GM18858 (cell line): ENCODE measurements around the gene TBC1D12.

Experiments used
- ATAC-seq: cut with Tn5 transposase; IDR thresholded peaks from one replicate; pipeline ENCODE4 v1.9.1; 2021; ENCODE audit not compliant: unreplicated experiment

TBC1D12 gene

GRCh38 chr10:94405406-94405805, 3.1 kb downstream of the TBC1D12 start:
- ATAC-seq, result no peak

DNA sequence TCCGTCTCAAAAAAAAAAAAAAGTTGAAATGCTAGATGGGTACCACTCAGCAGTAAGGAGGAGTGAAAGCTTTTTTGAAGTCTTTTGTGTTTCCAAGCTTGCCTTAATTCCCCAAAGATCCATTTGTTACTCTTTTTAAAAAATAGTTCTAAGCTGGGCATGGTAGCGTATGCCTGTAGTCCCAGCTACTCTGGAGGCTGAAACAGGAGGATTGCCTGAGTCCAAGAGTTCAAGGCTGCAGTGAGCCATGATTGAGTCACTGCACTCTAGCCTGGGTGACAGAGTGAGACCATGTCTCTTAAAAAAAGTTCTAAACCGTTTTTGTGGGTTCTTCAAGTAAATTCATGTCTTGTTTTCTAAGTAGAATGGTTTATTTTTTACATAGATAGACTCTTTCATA, 5.3 kb downstream of the TBC1D12 start:
- no peak for ATAC-seq

DNA sequence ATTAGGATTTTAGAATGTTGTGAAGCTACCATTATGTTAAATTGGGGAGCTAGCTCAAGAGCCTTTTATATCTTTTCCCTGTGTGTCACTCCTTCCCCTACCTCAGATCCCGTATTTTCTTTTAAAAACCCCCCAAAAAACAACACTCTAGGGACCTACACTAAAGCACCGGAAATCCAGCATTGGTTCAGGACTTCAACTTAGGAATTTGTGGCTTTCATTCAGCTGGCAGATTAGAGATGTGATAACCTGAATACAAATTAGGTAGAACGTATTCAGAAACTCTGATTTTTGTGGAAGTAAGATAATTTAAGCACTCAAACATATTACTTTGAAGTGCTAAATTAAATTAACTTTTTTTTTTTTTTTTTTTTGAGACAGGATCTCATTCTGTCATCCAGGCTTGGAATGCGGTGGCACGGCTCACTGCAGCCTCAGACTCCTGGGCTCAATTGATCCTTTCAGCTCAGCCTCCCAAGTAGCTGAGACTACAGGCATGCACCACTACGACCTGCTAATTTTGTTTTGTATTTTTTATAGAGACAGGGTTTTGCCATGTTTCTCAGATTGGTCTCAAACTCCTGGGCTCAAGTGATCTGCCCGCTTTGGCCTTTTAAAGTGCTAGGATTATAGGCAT, 6.8 kb downstream of the TBC1D12 start:
- ATAC-seq, result no peak

DNA sequence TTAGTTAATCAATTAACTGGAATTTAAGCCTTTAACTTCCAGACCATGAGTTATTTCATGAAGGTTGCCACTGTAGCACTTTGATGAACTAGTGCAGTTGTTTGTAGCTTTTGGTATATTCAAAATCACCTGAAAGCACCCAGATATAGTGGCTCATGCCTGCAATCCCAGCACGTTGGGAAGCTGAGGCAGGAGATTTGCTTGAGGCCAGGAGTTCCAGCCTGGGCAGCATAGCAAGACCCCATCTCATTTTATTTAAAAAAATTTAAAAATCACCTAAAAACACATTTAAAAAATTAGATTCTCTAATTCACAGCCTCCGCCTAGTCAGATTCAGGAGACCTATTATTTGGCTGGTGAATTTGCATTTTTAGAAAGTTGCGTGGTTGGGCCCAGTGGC, 9.0 kb downstream of the TBC1D12 start:
- no peak for ATAC-seq

GRCh38 chr10:94412449-94412848, 10.1 kb downstream of the TBC1D12 start:
- no peak for ATAC-seq

DNA sequence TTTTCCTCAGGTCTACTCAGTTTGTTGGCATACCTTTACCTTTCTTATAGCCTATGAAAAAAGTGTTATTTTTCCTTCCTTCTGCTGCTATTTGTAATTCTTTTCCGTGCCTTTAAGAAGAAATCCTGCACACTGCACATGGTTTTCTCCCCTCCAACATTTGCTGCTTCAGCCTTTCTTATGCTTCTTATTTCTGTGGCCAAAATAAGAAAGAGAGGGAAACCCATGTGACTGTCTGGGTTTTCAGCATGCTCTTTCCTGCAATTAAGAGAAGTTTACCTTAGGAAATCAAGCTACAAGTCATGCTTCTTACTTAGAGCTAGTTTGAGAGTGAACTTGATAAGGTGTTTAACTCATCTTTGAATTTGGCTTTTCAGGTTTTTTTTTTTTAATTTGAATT, 11.0 kb downstream of the TBC1D12 start:
- ATAC-seq, result no peak

DNA sequence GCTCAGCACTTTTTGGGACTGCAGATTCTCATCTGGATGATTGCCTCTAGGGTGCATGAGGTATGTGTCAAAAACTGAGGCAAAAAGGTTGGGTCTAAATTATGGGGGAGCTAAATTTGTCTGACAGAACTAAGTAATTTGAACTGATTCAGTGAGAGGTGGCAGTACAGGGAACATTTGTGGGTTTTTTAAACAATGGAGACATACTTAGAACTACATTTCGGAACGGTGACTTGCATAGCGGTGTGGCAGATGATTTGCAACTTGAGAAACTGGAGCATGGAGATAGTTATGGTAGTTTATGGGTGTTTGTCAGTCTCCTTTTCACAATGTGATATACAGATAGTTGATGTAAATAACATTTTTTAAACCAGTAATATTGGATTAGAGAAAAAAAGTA, 14.6 kb downstream of the TBC1D12 start:
- ATAC-seq, result no peak

DNA sequence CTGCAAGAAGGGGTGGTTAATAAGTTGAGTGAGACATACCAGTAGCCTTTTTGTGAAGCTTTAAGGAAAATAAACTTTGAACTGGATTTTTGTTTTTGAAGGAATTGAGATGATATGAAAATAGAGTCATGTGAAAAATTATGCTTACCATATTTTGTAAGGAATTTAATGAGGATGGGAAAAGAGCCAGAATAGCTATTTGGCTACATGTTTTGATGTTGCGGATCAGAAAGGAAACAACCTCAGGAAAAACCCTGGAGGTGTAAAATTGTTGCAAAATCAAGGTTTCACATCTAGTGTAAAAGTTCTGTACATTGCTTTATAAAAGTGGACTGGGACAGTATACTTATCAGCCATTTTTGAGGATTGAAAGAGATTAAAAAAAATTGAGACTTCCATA, 15.0 kb downstream of the TBC1D12 start:
- no peak for ATAC-seq

DNA sequence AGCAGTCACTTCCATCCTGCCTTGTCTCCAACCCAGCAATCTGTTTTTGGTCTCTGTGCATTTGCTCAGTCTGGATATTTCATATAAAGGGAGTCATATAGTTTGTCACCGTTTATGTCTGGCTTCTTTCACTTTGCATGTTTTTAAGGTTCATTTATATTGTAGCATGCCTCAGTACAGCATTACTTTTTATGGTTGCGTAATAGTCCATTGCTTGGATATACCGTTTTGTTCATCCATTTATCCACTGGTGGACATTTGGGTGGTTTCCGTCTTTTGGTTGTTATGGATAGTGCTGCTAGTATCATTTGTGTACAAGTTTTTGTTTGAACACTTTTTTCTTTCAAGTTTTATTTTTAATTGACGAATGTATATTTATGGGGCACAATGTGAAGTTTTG, 18.2 kb downstream of the TBC1D12 start:
- no peak for ATAC-seq

- ATAC-seq, result no peak
Measured at GRCh38 chr10:94420998-94421528, 18.7 kb downstream of the TBC1D12 start.

GRCh38 chr10:94423627-94424026, 21.3 kb downstream of the TBC1D12 start:
- ATAC-seq, result no peak

GRCh38 chr10:94424714-94425337, 22.5 kb downstream of the TBC1D12 start:
- ATAC-seq, result no peak

DNA sequence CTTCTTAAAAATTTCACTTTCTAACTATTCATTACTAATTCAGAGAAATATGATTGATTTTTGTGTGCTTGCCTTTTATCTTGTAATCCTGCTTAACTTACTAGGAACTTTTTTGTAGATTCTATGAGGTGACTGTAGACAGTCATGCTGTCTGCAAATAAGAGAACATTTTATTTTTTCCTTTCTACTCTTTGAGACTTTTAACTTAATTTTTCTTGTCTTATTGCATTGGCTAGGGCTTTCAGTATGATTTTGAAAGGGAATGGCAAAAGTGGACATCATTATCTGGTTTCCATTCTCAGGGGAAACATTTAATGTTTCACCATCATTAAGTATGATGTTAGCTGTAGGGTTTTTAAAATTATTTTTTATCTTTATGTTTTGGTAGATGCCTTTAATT, 23.6 kb downstream of the TBC1D12 start:
- no peak for ATAC-seq

- no peak for ATAC-seq
Measured at GRCh38 chr10:94427166-94427565, 24.8 kb downstream of the TBC1D12 start.

GRCh38 chr10:94428766-94429707, 26.7 kb downstream of the TBC1D12 start:
- ATAC-seq, result no peak

DNA sequence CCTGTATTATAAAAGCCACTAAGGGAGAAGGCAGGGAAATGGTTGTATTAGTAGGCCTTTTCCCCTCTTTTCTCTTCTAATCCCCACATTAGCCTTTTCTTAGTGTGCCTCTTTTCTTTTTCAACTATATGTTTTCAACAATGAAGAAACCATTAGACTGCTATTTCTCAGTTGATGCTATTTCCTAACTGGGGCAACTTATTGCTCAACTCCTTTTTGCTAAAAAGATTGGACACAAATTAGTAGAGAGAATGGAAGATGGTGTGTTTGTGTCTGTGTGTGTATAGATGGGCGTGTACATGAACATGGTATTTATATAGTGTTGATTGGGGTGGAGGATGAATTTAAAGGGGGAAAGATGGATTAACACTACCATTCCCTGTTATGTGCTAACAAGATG, 28.4 kb downstream of the TBC1D12 start:
- ATAC-seq, result no peak

DNA sequence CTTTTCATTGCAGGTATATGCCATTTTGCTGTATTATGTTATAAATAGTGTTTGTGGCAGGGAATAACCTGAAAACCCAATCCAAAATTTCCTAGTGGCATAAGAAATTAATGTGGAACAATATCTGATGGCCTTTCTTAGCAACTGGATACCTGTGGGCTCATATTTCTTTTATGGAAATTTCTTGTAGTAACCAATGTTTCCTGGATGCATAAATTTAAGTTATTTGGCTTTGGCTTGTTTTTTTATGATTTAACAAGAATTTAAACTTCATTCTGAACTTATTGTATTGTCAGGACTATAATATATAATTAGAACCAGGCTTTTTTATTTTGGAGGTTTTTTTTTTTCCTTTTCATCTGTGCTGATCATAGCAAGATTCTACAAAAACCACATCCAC, 30.1 kb downstream of the TBC1D12 start:
- ATAC-seq, result no peak

GRCh38 chr10:94439275-94439861, 37.0 kb downstream of the TBC1D12 start:
- no peak for ATAC-seq

GRCh38 chr10:94440096-94440495, 37.8 kb downstream of the TBC1D12 start:
- no peak for ATAC-seq

GRCh38 chr10:94443047-94443446, 40.7 kb downstream of the TBC1D12 start:
- ATAC-seq, result no peak

DNA sequence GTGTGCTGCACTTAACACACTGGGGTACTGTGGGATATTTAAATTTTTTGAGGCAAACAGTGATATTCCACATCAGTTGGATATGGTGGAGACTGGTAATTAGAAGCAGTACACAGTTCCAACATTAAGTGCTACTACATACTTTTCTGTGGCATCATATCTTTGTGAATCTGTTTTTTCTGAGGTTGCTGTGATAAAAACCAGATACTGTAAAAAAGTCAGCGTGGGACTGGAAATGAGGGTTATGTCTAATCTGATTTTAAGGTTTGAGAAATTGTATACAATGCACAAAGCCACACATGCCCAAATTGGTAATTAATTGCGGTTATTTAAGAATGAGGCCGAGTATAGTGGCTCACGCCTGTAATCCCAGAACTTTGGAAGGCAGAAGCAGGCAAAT, 41.2 kb downstream of the TBC1D12 start:
- no peak for ATAC-seq
